Activated T-helper 2 cell treated with anti-CD3 and anti-CD28 coated beads, Interferon-gamma antibody, Interleukin-2, Interleukin-4, amounts not matched to agents 10 μg/mL and 5 μg/mL and 100 μg/mL, durations not matched to agents 14 hours and 24 hours and 36 hours (primary cell): ENCODE data around the gene OR6N2. TPM values are rescaled to one million over a fixed set of nuclear protein-coding genes. Genes with fewer than 3 reads are reported as not detected.

Source experiments
- DNase-seq: peaks from one replicate; pipeline ENCODE4 v3.0.0; 2021; ENCODE audit warnings: low spot score
- H3K27ac Mint-ChIP-seq: one replicate; pipeline ENCODE4 v1.8.0; 2021; ENCODE audit warnings: mixed read lengths
- H3K27me3 Mint-ChIP-seq: one replicate; pipeline ENCODE4 v1.8.0; 2021; ENCODE audit warnings: low read depth, mixed read lengths
- H3K36me3 Mint-ChIP-seq: one replicate; pipeline ENCODE4 v1.8.0; 2021; ENCODE audit warnings: low read depth, mixed read lengths
- H3K4me1 Mint-ChIP-seq: one replicate; pipeline ENCODE4 v1.8.0; 2021; ENCODE audit warnings: low read depth, mixed read lengths
- H3K4me3 Mint-ChIP-seq: one replicate; pipeline ENCODE4 v1.8.0; 2021; ENCODE audit warnings: low read depth, mild to moderate bottlenecking, moderate library complexity, mixed read lengths
- H3K9me3 Mint-ChIP-seq: one replicate; pipeline ENCODE4 v1.8.0; 2021; ENCODE audit warnings: mixed read lengths
- intact Hi-C: fragments of 100-400 bp; cut with micrococcal nuclease; formaldehyde crosslinking; loops from one replicate; pipeline ENCODE4 v1.15.1; 2023
- total RNA-seq: library from RNA; stranded (reverse); gene quantifications from 2 replicates; pipeline ENCODE4 v1.2.3, GENCODE V29; 2022

Gene OR6N2
- not detected in 2 replicates for total RNA-seq

GRCh38 chr1:158781104-158781503 is at the start of gene OR6N2:
Gene OR6N2, minus strand, starts transcription at chr1:158781204. Its CDS starts 3,569 bp downstream, at chr1:158777635.
- Mint-ChIP-seq H3K4me3 (no peak within 1 kb of the TSS), H3K4me1 (no peaks in the 10 kb centered on the region), H3K27ac (no peak within 1 kb of the TSS), H3K36me3 (no peaks in the 10 kb centered on the region), H3K9me3 (no peaks in the 10 kb centered on the region), H3K27me3 (peaks cover 25% of the 10 kb centered on the region)
- no peak for DNase-seq
- intact Hi-C loops: no loop called here

- H3K27ac Mint-ChIP-seq: peak overlapping the region; percentile 64
- intact Hi-C loops: loop anchor here (1.0 to 5.0 kb wide), 3 partner anchors 11 to 628 kb away; no protein-coding TSS in a partner anchor
- peaks cover 20% of the 10 kb centered on the region for H3K4me1 Mint-ChIP-seq
- H3K36me3 Mint-ChIP-seq: peaks cover 22% of the 10 kb centered on the region
- peaks cover 2% of the 10 kb centered on the region for H3K27me3 Mint-ChIP-seq
- H3K9me3 Mint-ChIP-seq: peaks cover 49% of the 10 kb centered on the region
- H3K4me3 Mint-ChIP-seq: no peak overlapping the region
- DNase-seq: no peak
Observed at GRCh38 chr1:158830074-158830677, 49.2 kb upstream of the OR6N2 start.

- intact Hi-C loops: no loop called here
- H3K4me1 Mint-ChIP-seq: peaks cover 37% of the 10 kb centered on the region
- no peak overlapping the region for H3K27ac Mint-ChIP-seq
- H3K27me3 Mint-ChIP-seq: peaks cover 5% of the 10 kb centered on the region
- H3K9me3 Mint-ChIP-seq: peaks cover 26% of the 10 kb centered on the region
- peaks cover 11% of the 10 kb centered on the region for H3K36me3 Mint-ChIP-seq
- no peak overlapping the region for H3K4me3 Mint-ChIP-seq
- DNase-seq: no peak
Observed at GRCh38 chr1:158821723-158822122, 40.7 kb upstream of the OR6N2 start.

GRCh38 chr1:158819461-158820443 is 38.7 kb upstream of the OR6N2 start:
- Mint-ChIP-seq H3K36me3 (peaks cover 8% of the 10 kb centered on the region), H3K4me3 (peak overlapping the region; percentile 41), H3K27ac (peak overlapping the region; percentile 84), H3K27me3 (peaks cover 3% of the 10 kb centered on the region), H3K9me3 (peaks cover 16% of the 10 kb centered on the region), H3K4me1 (peaks cover 37% of the 10 kb centered on the region)
- intact Hi-C loops: loop anchor here (1.0 to 5.0 kb wide), 9 partner anchors 11 to 1103 kb away; partner anchors contain the start of gene PYHIN1
- DNase-seq: peak; percentile 26

- H3K4me1 Mint-ChIP-seq: peaks cover 37% of the 10 kb centered on the region
- peak overlapping the region; percentile 30 for H3K4me3 Mint-ChIP-seq
Observed at GRCh38 chr1:158818975-158819431, 38.0 kb upstream of the OR6N2 start.

GRCh38 chr1:158818560-158818959 is 37.6 kb upstream of the OR6N2 start:
- DNase-seq: no peak
- Mint-ChIP-seq H3K27ac (peak overlapping the region; percentile 75), H3K4me3 (peak overlapping the region; percentile 30), H3K9me3 (peaks cover 10% of the 10 kb centered on the region), H3K27me3 (peaks cover 2% of the 10 kb centered on the region), H3K4me1 (peaks cover 37% of the 10 kb centered on the region), H3K36me3 (peaks cover 5% of the 10 kb centered on the region)
- intact Hi-C loops: loop anchor here (2.0 to 5.0 kb wide), 4 partner anchors 20 to 1104 kb away; partner anchors contain the start of gene PYHIN1

More at GRCh38 chr1:158818975-158819431, 38.0 kb upstream of the OR6N2 start:
- H3K27me3 Mint-ChIP-seq: peaks cover 3% of the 10 kb centered on the region
- H3K27ac Mint-ChIP-seq: peak overlapping the region; percentile 84
- H3K9me3 Mint-ChIP-seq: peaks cover 14% of the 10 kb centered on the region
- H3K36me3 Mint-ChIP-seq: peaks cover 6% of the 10 kb centered on the region
- DNase-seq: no peak
- intact Hi-C loops: loop anchor here (1.0 to 5.0 kb wide), 9 partner anchors 11 to 1103 kb away; partner anchors contain the start of gene PYHIN1

GRCh38 chr1:158814970-158815369 is 34.0 kb upstream of the OR6N2 start:
- no peak for DNase-seq
- no peaks in the 10 kb centered on the region for H3K27me3 Mint-ChIP-seq
- no peaks in the 10 kb centered on the region for H3K36me3 Mint-ChIP-seq
- H3K9me3 Mint-ChIP-seq: no peaks in the 10 kb centered on the region
- no peak overlapping the region for H3K27ac Mint-ChIP-seq
- intact Hi-C loops: loop anchor here (5.0 kb wide), 2 partner anchors 98 to 1107 kb away; no protein-coding TSS in a partner anchor
- H3K4me3 Mint-ChIP-seq: no peak overlapping the region
- H3K4me1 Mint-ChIP-seq: peaks cover 34% of the 10 kb centered on the region

- Mint-ChIP-seq H3K4me3 (no peak overlapping the region), H3K27me3 (no peaks in the 10 kb centered on the region), H3K4me1 (peaks cover 17% of the 10 kb centered on the region), H3K9me3 (no peaks in the 10 kb centered on the region), H3K27ac (no peak overlapping the region), H3K36me3 (no peaks in the 10 kb centered on the region)
- intact Hi-C loops: no loop called here
- DNase-seq: no peak
Observed at GRCh38 chr1:158813164-158813563, 32.2 kb upstream of the OR6N2 start.

- Mint-ChIP-seq H3K4me3 (no peak overlapping the region), H3K9me3 (no peaks in the 10 kb centered on the region), H3K27ac (no peak overlapping the region), H3K4me1 (peaks cover 10% of the 10 kb centered on the region), H3K27me3 (peaks cover 5% of the 10 kb centered on the region), H3K36me3 (no peaks in the 10 kb centered on the region)
- intact Hi-C loops: no loop called here
- DNase-seq: no peak
Observed at GRCh38 chr1:158812336-158812735, 31.3 kb upstream of the OR6N2 start.

- Mint-ChIP-seq H3K27ac (no peak overlapping the region), H3K36me3 (no peaks in the 10 kb centered on the region), H3K9me3 (no peaks in the 10 kb centered on the region), H3K27me3 (peaks cover 19% of the 10 kb centered on the region), H3K4me3 (no peak overlapping the region), H3K4me1 (peaks cover 10% of the 10 kb centered on the region)
- intact Hi-C loops: no loop called here
- no peak for DNase-seq
Observed at GRCh38 chr1:158810311-158810710, 29.3 kb upstream of the OR6N2 start.

GRCh38 chr1:158809862-158810261 is 28.9 kb upstream of the OR6N2 start:
- Mint-ChIP-seq H3K4me1 (peaks cover 10% of the 10 kb centered on the region), H3K27me3 (peaks cover 23% of the 10 kb centered on the region), H3K27ac (no peak overlapping the region), H3K9me3 (no peaks in the 10 kb centered on the region), H3K4me3 (no peak overlapping the region), H3K36me3 (no peaks in the 10 kb centered on the region)
- intact Hi-C loops: no loop called here
- no peak for DNase-seq

- Mint-ChIP-seq H3K4me3 (no peak overlapping the region), H3K9me3 (no peaks in the 10 kb centered on the region), H3K36me3 (no peaks in the 10 kb centered on the region), H3K27me3 (peaks cover 23% of the 10 kb centered on the region), H3K4me1 (peaks cover 10% of the 10 kb centered on the region), H3K27ac (no peak overlapping the region)
- no peak for DNase-seq
- intact Hi-C loops: no loop called here
Observed at GRCh38 chr1:158809256-158809655, 28.3 kb upstream of the OR6N2 start.
